Thymus (tissue), 11 donors: ENCODE results near the gene ETV6. TPM values are rescaled to one million over a fixed set of nuclear protein-coding genes. Genes with fewer than 3 reads are reported as not detected.
"Not testable (repeated sequence)": the region's sequence is repeated elsewhere in the genome, so short reads cannot be mapped to it uniquely, and the experiment has no call there.

Source experiments
- DNase-seq, 9 donors: peaks; one replicate each; pipeline ENCODE4 v3.0.0-alpha.2; 2013; ENCODE audit warnings: low spot score in 9 of 9, low read depth in 6 of 9, missing footprints in 1 of 9
- H3K27ac ChIP-seq, 2 donors: one replicate each; pipeline ENCODE4 v1.5.1; 2013; ENCODE audit warnings: control low read depth in 1 of 2, low read depth in 1 of 2, low read length in 1 of 2, mild to moderate bottlenecking in 1 of 2, moderate library complexity in 1 of 2
- H3K27me3 ChIP-seq, 2 donors: one replicate each; pipeline ENCODE4 v1.5.1; 2013; ENCODE audit warnings: low read length in 1 of 2; ENCODE audit not compliant: control insufficient read depth in 2 of 2, insufficient read depth in 1 of 2
- H3K36me3 ChIP-seq, 2 donors: one replicate each; pipeline ENCODE4 v1.5.1; 2013; ENCODE audit warnings: low read length in 1 of 2, mild to moderate bottlenecking in 1 of 2, moderate library complexity in 1 of 2; ENCODE audit not compliant: control insufficient read depth in 2 of 2, insufficient read depth in 2 of 2
- H3K4me1 ChIP-seq, 2 donors: one replicate each; pipeline ENCODE4 v1.5.1; 2013; ENCODE audit warnings: low read length in 2 of 2; ENCODE audit not compliant: control insufficient read depth in 2 of 2, insufficient read depth in 2 of 2
- H3K4me3 ChIP-seq, 2 donors: one replicate each; pipeline ENCODE4 v1.5.1; 2013; ENCODE audit warnings: low read length in 2 of 2, control low read depth in 1 of 2, mild to moderate bottlenecking in 1 of 2
- H3K9me3 ChIP-seq, 2 donors: one replicate each; pipeline ENCODE4 v1.5.1; 2013; ENCODE audit warnings: low read length in 1 of 2, mild to moderate bottlenecking in 1 of 2; ENCODE audit not compliant: control insufficient read depth in 2 of 2, insufficient read depth in 1 of 2
- WGBS: extraction: QIAGEN DNeasy Blood & Tissue Kit; methylation state at CpG from one replicate; pipeline ENCODE4 v1.1.7; 2013; 5-methylcytosine and 5-hydroxymethylcytosine counted together
- polyA plus RNA-seq: library from polyadenylated mRNA; stranded (reverse); fragments of 200-250 nt; gene quantifications from one replicate; pipeline ENCODE4 v1.2.3, GENCODE V29; 2013
- total RNA-seq: library from RNA; stranded (reverse); fragments of 120-200 nt; gene quantifications from one replicate; pipeline ENCODE4 v1.2.4, GENCODE V29; 2013
- donor health status: healthy.

ETV6 gene
- total and polyA plus RNA-seq, 2 donors: 15.0 to 18.3 TPM

- Histone ChIP-seq H3K27ac (no peak overlapping the region), H3K4me3 (no peak overlapping the region), H3K4me1 (peaks cover 49 to 70% of the 10 kb centered on the region in 2 donors), H3K9me3 (no peaks in the 10 kb centered on the region), H3K36me3 (no peaks in the 10 kb centered on the region), H3K27me3 (no peaks in the 10 kb centered on the region)
- DNase-seq: peak in 1 of 9 donors; percentile 61
- 78% methylated on average over 9 of the region's 9 CpGs for WGBS
Measured at GRCh38 chr12:11901701-11902524, 252.4 kb downstream of the ETV6 start.

GRCh38 chr12:11902525-11902875 lies 253.0 kb downstream of the ETV6 start:
- Histone ChIP-seq H3K4me1 (peaks cover 44 to 64% of the 10 kb centered on the region in 2 donors), H3K9me3 (no peaks in the 10 kb centered on the region)
- 31% methylated on average over 4 of the region's 4 CpGs for WGBS

DNA sequence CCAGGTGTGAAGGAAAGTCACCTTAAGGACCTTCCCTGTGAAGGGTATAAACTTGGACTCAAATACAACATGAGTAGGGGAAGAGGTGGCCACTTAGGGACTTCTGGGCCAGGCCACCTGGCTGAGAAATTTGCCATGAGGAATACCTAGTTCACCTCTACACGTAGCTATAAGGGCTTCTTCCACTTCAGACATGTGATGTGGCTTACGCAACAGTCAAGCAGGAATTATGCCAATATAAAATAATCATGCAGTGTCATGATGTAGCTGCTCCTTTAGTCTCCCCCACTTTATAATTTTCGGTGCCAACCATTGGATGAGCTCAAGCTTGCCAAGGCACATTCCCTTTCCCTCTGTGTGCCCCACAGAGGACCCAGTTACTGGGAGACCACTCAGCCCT lies 254.7 kb downstream of the ETV6 start:
- WGBS: 96% methylated on average over 3 of the region's 3 CpGs
- H3K4me3 ChIP-seq: no peak overlapping the region
- peaks cover 37 to 52% of the 10 kb centered on the region in 2 donors for H3K4me1 ChIP-seq
- H3K9me3 ChIP-seq: peaks cover 0 to under 1% of the 10 kb centered on the region in 2 donors
- H3K27me3 ChIP-seq: no peaks in the 10 kb centered on the region
- DNase-seq: no peak
- H3K36me3 ChIP-seq: no peaks in the 10 kb centered on the region
- H3K27ac ChIP-seq: no peak overlapping the region

More at GRCh38 chr12:11902525-11902875, 253.0 kb downstream of the ETV6 start:
- Histone ChIP-seq H3K27ac (no peak overlapping the region), H3K4me3 (no peak overlapping the region), H3K36me3 (no peaks in the 10 kb centered on the region), H3K27me3 (no peaks in the 10 kb centered on the region)
- peak in 1 of 9 donors; percentile 35 for DNase-seq

GRCh38 chr12:11905534-11905933 lies 256.1 kb downstream of the ETV6 start:
- Histone ChIP-seq H3K9me3 (peaks cover 0 to 8% of the 10 kb centered on the region in 2 donors), H3K27me3 (no peaks in the 10 kb centered on the region), H3K4me1 (peaks cover 33 to 48% of the 10 kb centered on the region in 2 donors), H3K4me3 (no peak overlapping the region), H3K27ac (peak overlapping the region in 1 of 2 donors; percentile 77), H3K36me3 (no peaks in the 10 kb centered on the region)
- peak in 1 of 9 donors; percentile 64 for DNase-seq

- peaks cover 0 to 8% of the 10 kb centered on the region in 2 donors for H3K9me3 ChIP-seq
- 69% methylated on average over 5 of the region's 5 CpGs for WGBS
- no peaks in the 10 kb centered on the region for H3K27me3 ChIP-seq
- no peak overlapping the region for H3K4me3 ChIP-seq
- no peaks in the 10 kb centered on the region for H3K36me3 ChIP-seq
- H3K4me1 ChIP-seq: peaks cover 28 to 42% of the 10 kb centered on the region in 2 donors
- DNase-seq: peak in 1 of 9 donors; percentile 72
- peak overlapping the region; percentile 70 to 77 for H3K27ac ChIP-seq
Measured at GRCh38 chr12:11906286-11906935, 256.9 kb downstream of the ETV6 start.

DNA sequence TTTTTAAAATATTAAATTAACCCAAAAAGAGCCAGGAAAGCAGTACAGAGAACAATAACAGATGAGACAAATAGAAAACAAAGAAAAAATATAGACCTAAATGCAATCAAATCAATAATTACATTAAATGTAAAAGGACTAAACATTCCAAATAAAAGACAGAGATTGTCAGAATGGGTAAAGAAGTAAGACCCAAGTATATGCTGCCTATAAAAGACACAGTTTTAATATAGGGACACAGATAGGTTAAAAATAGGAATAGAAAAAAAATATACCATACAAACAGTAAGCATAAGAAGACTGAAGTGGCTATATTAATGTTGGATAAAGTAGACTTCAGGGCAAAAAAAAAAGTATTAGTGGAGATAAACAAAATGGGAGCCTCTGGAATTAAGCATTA lies 258.2 kb downstream of the ETV6 start:
- no peaks in the 10 kb centered on the region for H3K36me3 ChIP-seq
- H3K4me1 ChIP-seq: peaks cover 18 to 30% of the 10 kb centered on the region in 2 donors
- no peak overlapping the region for H3K27ac ChIP-seq
- H3K4me3 ChIP-seq: no peak overlapping the region
- DNase-seq: no peak
- no peaks in the 10 kb centered on the region for H3K27me3 ChIP-seq
- peaks cover 0 to 8% of the 10 kb centered on the region in 2 donors for H3K9me3 ChIP-seq

DNA sequence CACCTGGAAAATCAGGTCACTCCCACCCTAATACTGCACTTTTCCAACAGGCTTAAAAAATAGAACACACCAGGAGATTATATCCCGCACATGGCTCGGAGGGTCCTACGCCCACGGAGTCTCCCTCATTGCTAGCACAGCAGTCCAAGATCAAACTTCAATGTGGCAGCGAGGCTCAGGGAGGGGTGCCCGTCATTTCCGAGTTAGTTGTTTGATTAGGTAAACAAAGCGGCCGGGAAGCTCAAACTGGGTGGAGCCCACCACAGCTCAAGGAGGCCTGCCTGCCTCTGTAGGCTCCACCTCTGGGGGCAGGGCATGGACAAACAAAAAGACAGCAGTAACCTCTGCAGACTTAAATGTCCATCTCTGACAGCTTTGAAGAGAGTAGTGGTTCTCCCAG lies 259.9 kb downstream of the ETV6 start:
- DNase-seq, H3K4me3 ChIP-seq, H3K27me3 ChIP-seq, H3K9me3 ChIP-seq, H3K36me3 ChIP-seq, H3K27ac ChIP-seq: not testable (repeated sequence)
- 94% methylated on average over 9 of the region's 9 CpGs for WGBS
- peaks cover 12 to 19% of the 10 kb centered on the region in 2 donors for H3K4me1 ChIP-seq

DNA sequence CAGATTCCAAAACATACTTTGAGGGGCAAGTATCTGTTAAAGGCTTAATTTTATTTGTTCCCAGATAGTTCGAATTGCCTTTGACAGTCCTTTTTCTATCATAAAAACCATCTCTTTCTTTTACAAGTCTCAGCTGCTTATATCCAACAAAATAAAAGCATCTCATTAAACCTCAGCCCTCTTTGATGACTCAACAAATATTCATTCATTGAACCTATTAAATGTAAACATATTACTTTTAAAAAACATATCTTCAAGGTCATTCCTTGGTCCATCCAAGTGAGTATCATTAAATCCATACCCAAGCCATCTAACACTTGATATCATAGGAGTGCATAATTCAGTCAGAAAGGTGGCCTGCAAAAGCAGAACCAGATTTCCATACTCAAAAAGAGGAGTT lies 266.6 kb downstream of the ETV6 start:
- Histone ChIP-seq H3K27me3 (no peaks in the 10 kb centered on the region), H3K36me3 (no peaks in the 10 kb centered on the region), H3K9me3 (no peaks in the 10 kb centered on the region), H3K4me1 (no peaks in the 10 kb centered on the region), H3K4me3 (no peak overlapping the region), H3K27ac (no peak overlapping the region)
- 97% methylated on average over 1 of the region's 1 CpG for WGBS
- no peak for DNase-seq

DNA sequence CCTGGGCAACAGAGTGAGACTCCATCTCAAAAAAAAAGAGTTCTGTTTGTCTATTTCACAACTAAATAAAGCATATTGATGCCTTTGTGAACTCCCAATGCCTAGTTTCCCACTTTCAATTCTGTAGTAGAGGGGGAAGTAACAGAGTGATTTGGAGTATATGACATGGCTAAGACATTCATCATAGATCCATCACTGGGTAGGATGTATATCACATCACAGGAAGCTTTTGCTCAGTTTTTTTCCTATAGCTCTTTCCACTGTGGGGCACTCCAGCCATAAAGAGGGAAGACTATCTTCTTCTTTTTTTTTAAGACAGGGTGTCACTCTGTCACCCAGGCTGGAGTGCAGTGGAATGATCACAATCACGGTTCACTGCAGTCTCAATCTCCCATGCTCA lies 267.3 kb downstream of the ETV6 start:
- Histone ChIP-seq H3K9me3 (no peaks in the 10 kb centered on the region), H3K36me3 (no peaks in the 10 kb centered on the region), H3K27ac (no peak overlapping the region), H3K4me3 (no peak overlapping the region), H3K4me1 (no peaks in the 10 kb centered on the region), H3K27me3 (no peaks in the 10 kb centered on the region)
- DNase-seq: no peak
- WGBS: 83% methylated on average over 1 of the region's 1 CpG
